Left ventricle myocardium superior (tissue), 1 donor: ENCODE data around the gene TRIAP1. TPM values are rescaled to one million over a fixed set of nuclear protein-coding genes. Genes with fewer than 3 reads are reported as not detected.
"Not testable (repeated sequence)": the region's sequence is repeated elsewhere in the genome, so short reads cannot be mapped to it uniquely, and the experiment has no call there.

Experiments
- ATAC-seq: fragments of 200-7000 bp; cut with Tn5 transposase; one replicate; pipeline ENCODE4 v1.9.1; 2020; ENCODE audit warnings: mild to moderate bottlenecking, moderate library complexity
- DNase-seq: peaks from one replicate; pipeline ENCODE4 v3.0.0-alpha.2; 2020
- intact Hi-C: fragments of 100-400 bp; cut with micrococcal nuclease; formaldehyde crosslinking; loops from one replicate; pipeline ENCODE4 v1.11.0; 2022
- long read RNA-seq: library from polyadenylated mRNA; unstranded; transcript quantifications from one replicate; pipeline ENCODE4 v2.0.0, GENCODE V29; 2021
- total RNA-seq: library from RNA; stranded (reverse); fragmentation: NEBNext Ultra II Directional; extraction: Animal tissue kit (Norgen Biotek cat#: 25700); gene quantifications from one replicate; pipeline ENCODE4 v1.2.1, GENCODE V29; 2021
- donor health status: DM: no; HTN: yes; CAD: no; lungs with severe emphysema.

TRIAP1 gene
- total RNA-seq, result 15.8 TPM
- long read RNA-seq, transcript TRIAP1-202 (2 exons, 1,182 nt), result major isoform, 14 of 16 reads
- long read RNA-seq, partial matches to known transcripts, result 0 of 16 reads
- long read RNA-seq, other reads (novel, unspliced or antisense), result 2 of 16 reads

GRCh38 chr12:120445911-120446843 is at the start of gene TRIAP1, which contains the start of gene GATC:
TRIAP1 (minus strand) TSS chr12:120446384; CDS start chr12:120446372, 12 bp downstream.
GATC (plus strand) TSS chr12:120446444; CDS start chr12:120446481, 37 bp downstream.
- intact Hi-C loops, result no loop called here
- DNase-seq (peak; percentile 90), ATAC-seq (peak; percentile 98)

GRCh38 chr12:120495186-120495730 is 49.1 kb upstream of the TRIAP1 start:
- ATAC-seq (no peak), DNase-seq (no peak)
- intact Hi-C loops, result loop anchor here (5.0 kb wide), 1 partner anchor 42 kb away; no protein-coding TSS in a partner anchor

- ATAC-seq (no peak), DNase-seq (peak; percentile 35)
- intact Hi-C loops, result no loop called here
Observed at GRCh38 chr12:120490833-120491512, 44.8 kb upstream of the TRIAP1 start.

DNA sequence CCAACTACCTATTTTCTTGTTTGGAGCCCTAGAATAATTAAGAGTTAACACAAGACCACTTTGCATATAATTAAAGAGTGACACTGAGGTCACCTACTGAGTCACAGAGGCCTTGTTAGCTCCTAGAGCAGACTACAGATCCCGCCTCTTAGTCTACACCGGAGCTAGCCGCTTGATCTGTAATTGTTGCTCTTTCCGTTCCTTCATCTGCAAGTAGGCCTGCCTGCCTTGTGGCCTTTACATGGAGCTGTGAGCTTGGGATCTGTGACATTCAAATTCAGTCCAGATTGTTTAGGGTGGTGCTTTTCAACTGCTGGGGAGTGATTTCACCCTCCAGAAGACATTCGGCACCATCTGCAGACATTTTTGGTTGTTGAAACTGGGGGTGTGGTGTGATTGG is 44.1 kb upstream of the TRIAP1 start:
- ATAC-seq, result no peak
- intact Hi-C loops, result no loop called here
- DNase-seq, result no peak

GRCh38 chr12:120489018-120489417 is 42.8 kb upstream of the TRIAP1 start:
- intact Hi-C loops, result no loop called here
- ATAC-seq, result no peak
- no peak for DNase-seq

DNA sequence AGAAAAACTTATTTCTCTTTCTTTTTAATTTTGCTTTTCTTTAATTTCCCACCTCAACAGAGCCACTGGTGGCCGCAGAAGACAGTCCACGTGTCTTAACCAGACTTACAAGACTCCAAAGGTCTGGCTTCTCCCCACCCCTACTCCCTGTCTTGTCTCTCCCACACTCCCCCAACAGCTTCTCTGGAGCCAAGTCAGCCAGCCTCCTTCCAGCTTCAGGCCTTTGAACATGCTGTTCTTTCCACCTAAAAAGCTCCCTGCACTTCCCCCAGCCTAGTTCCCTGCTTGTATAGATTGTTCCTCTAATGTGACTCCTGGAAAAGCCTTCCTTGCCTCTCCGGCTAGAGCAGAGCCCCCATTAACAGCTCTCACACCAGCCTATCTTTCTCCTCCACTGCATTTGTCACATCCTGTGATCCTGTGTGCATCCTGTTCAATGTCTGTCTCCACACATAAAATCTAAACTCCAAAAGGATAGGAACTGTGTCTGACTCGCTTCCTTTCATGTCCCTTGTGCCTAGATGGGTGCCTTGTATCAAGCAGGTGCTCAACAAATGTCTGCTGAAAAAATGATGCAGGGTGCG is 42.0 kb upstream of the TRIAP1 start:
- DNase-seq (no peak), ATAC-seq (peak; percentile 40)
- intact Hi-C loops, result no loop called here

- intact Hi-C loops, ATAC-seq, DNase-seq: not testable (repeated sequence)
Observed at GRCh38 chr12:120487552-120487951, 41.4 kb upstream of the TRIAP1 start.

- ATAC-seq, result no peak
- no peak for DNase-seq
- intact Hi-C loops, result no loop called here
Observed at GRCh38 chr12:120485961-120486881, 40.0 kb upstream of the TRIAP1 start.

GRCh38 chr12:120483621-120484020 is 37.4 kb upstream of the TRIAP1 start:
- intact Hi-C loops, result no loop called here
- no peak for DNase-seq
- no peak for ATAC-seq

DNA sequence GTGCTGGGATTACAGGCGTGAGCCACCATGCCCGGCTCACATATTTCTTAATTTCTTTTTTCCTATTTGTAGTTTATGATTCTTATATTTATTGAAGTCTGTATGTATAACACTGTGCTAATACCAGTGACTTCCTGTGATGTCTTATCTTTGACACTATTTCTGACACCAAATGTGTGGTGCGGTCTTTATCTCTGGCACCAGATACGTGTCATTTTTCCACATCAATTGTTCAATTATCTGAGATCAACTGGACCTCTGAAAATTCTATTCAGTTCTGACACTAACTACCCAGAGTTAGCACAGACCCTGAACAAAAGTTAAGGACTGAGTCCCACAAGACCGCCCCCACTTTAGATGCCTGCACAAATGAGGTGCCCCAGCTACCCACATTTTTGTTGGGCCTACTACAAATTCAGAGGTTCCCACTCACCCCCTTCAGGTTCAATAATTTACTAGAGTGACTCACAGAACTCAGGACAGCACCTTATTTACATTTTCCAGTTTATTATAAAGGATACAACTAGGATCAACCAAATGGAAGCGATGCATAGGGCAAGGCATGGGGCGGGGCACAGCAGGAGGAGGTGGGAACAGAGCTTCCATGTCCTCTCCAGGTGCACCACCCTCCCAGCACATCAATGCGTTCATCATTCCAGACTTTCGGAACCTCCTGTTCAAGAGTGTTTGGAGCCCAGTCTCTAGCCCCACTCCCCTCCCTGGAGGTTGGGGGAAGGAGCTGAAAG is 35.0 kb upstream of the TRIAP1 start:
- ATAC-seq (no peak), DNase-seq (no peak)
- intact Hi-C loops, result no loop called here

- ATAC-seq (no peak), DNase-seq (no peak)
- intact Hi-C loops, result no loop called here
Observed at GRCh38 chr12:120480211-120480610, 34.0 kb upstream of the TRIAP1 start.

- DNase-seq (no peak), ATAC-seq (no peak)
- intact Hi-C loops, result no loop called here
Observed at GRCh38 chr12:120479458-120479857, 33.3 kb upstream of the TRIAP1 start.

GRCh38 chr12:120475643-120476042 is 29.5 kb upstream of the TRIAP1 start:
- DNase-seq (no peak), ATAC-seq (no peak)
- intact Hi-C loops, result no loop called here

DNA sequence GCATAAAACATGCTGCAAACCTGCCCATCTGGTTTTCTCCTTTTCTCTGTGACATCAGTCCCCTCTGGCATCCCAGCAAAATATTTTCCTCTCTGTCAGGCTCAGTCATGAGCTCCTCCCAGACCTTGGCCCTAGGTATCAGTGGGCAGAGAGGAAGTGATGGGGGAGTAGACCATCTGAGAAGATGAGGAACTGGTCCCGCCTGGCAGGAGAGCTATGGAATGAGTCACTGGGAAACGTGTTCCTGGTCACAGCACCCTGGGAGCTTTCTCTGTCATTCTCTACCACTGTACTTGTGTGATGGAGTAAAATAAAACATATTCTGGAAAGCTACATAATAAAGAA is 28.4 kb upstream of the TRIAP1 start:
- ATAC-seq, result no peak
- no peak for DNase-seq

GRCh38 chr12:120473807-120474615 is 27.8 kb upstream of the TRIAP1 start:
- intact Hi-C loops, result no loop called here

More for the DNA sequence above, 28.4 kb upstream of the TRIAP1 start:
- intact Hi-C loops, result no loop called here

GRCh38 chr12:120472521-120472920 is 26.3 kb upstream of the TRIAP1 start:
- DNase-seq, result no peak
- ATAC-seq, result no peak
- intact Hi-C loops, result no loop called here

More at GRCh38 chr12:120473807-120474615, 27.8 kb upstream of the TRIAP1 start:
- DNase-seq (no peak), ATAC-seq (no peak)
